NB4 (cell line): ENCODE data around the gene DYSF.
"Not testable (repeated sequence)": the region's sequence is repeated elsewhere in the genome, so short reads cannot be mapped to it uniquely, and the experiment has no call there.

Experiments used
- DNase-seq: peaks from one replicate; pipeline ENCODE4 v3.0.0; 2010; ENCODE audit warnings: low read depth
- H3K4me3 ChIP-seq: one replicate; pipeline ENCODE4 v1.5.1; 2011; ENCODE audit warnings: mild to moderate bottlenecking, low read depth, low read length, moderate library complexity
- MYC ChIP-seq: IDR thresholded peaks from 2 replicates; pipeline ENCODE4 v1.6.1; 2011; ENCODE audit warnings: low read depth, low read length
- POLR2A ChIP-seq: IDR thresholded peaks from 2 replicates; pipeline ENCODE4 v1.6.1; 2011; ENCODE audit warnings: mild to moderate bottlenecking; ENCODE audit not compliant: insufficient read length; ENCODE audit errors: extremely low read depth
- TF ChIP-seq, protein P1 (sequence below): IDR thresholded peaks from one replicate; pipeline ENCODE4 v1.5.1; 2012; ENCODE audit warnings: low read depth, low read length
- TF ChIP-seq, protein P2 (sequence below): IDR thresholded peaks from 2 replicates; pipeline ENCODE4 v1.6.1; 2011; ENCODE audit warnings: low read depth, low read length

Gene DYSF

GRCh38 chr2:71423817-71424420, 29.4 kb upstream of the DYSF start:
- no peak for TF ChIP-seq MYC
- no peak for TF ChIP-seq POLR2A
- TF ChIP-seq, protein P1, sequence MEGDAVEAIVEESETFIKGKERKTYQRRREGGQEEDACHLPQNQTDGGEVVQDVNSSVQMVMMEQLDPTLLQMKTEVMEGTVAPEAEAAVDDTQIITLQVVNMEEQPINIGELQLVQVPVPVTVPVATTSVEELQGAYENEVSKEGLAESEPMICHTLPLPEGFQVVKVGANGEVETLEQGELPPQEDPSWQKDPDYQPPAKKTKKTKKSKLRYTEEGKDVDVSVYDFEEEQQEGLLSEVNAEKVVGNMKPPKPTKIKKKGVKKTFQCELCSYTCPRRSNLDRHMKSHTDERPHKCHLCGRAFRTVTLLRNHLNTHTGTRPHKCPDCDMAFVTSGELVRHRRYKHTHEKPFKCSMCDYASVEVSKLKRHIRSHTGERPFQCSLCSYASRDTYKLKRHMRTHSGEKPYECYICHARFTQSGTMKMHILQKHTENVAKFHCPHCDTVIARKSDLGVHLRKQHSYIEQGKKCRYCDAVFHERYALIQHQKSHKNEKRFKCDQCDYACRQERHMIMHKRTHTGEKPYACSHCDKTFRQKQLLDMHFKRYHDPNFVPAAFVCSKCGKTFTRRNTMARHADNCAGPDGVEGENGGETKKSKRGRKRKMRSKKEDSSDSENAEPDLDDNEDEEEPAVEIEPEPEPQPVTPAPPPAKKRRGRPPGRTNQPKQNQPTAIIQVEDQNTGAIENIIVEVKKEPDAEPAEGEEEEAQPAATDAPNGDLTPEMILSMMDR: no peak
- TF ChIP-seq, protein P2, sequence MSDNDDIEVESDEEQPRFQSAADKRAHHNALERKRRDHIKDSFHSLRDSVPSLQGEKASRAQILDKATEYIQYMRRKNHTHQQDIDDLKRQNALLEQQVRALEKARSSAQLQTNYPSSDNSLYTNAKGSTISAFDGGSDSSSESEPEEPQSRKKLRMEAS: no peak
- H3K4me3 ChIP-seq: no peak overlapping the region
- DNase-seq: no peak

DNA sequence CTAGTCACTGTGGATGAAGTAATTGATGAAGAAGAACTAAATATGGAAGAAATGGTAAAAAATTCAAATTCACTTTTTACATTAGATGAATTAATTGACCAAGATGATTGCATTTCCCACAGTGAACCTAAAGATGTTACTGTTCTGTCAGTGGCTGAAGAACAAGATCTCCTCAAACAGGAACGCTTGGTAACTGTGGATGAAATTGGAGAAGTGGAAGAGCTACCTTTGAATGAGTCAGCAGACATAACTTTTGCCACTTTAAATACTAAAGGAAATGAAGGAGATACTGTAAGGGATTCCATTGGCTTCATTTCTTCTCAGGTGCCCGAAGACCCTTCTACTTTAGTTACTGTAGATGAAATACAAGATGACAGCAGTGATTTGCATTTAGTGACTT, 26.6 kb upstream of the DYSF start:
- no peak for DNase-seq
- no peak for TF ChIP-seq POLR2A
- TF ChIP-seq, protein P2: no peak
- TF ChIP-seq, protein P1: no peak
- TF ChIP-seq MYC: no peak
- no peak overlapping the region for H3K4me3 ChIP-seq

DNA sequence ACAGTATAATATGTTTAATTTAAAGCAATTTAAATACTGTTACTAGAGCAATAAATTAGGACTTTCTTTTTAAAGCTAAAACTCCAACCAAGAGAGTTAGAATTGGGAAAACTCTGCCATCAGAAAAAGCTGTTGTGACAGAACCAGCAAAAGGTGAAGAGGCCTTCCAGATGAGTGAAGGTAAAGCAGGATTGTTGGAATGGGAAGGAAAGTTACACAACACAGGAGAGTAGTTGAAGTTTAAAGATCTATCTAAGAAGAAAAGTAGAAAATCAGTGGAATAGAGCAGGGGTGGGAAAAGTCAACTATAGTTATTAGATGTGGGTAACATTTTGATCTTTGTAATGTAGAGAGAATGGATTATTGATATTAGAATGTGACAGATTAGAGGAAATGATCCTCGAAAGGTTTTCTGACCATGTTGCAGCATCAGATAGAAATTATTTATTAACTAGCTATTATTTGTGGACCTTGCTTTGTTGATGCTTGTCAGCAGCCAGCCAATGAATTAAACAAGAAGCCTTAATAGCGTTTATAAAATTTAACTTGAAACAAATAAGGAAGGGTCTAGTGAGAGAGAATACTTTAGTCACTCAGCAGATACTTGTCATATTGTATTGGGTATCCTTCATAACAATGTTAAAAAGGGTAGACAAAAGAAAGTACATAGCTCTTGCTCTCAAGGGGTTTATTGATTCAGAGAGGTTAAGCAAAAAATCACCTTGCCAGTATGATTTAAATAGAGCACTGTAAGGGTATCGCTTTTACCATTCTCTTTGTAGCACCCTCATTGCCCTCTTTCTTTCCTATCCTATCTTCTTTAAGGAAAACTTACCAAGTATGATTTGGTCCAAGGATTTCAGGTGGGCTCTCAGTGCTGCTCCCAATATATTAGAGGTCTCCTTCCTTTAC, 24.6 kb upstream of the DYSF start:
- DNase-seq: no peak
- TF ChIP-seq, protein P1: no peak
- TF ChIP-seq POLR2A: no peak
- TF ChIP-seq, protein P2: no peak
- no peak for TF ChIP-seq MYC

GRCh38 chr2:71445142-71445541, 8.2 kb upstream of the DYSF start:
- not testable (repeated sequence) for H3K4me3 ChIP-seq, DNase-seq

More for the DNA sequence above, 24.6 kb upstream of the DYSF start:
- no peak overlapping the region for H3K4me3 ChIP-seq

GRCh38 chr2:71446505-71446904, 6.9 kb upstream of the DYSF start:
- no peak overlapping the region for H3K4me3 ChIP-seq
- no peak for DNase-seq
- TF ChIP-seq, protein P1: no peak
- TF ChIP-seq MYC (no peak), POLR2A (no peak)
- TF ChIP-seq, protein P2: no peak

- TF ChIP-seq, protein P2: no peak
- no peak overlapping the region for H3K4me3 ChIP-seq
- peak; percentile 43 for DNase-seq
These were observed 4.0 kb upstream of the DYSF start for GRCh38 chr2:71449343-71449742.
